ENCODE results near the gene SYMPK. TPM values are rescaled to one million over a fixed set of nuclear protein-coding genes. Genes with fewer than 3 reads are reported as not detected.

SYMPK gene
- total RNA-seq, 3 donors from 2014 or later, result 61.1 to 67.4 (median 65.9) TPM

GRCh38 chr19:45860359-45861259, 2.3 kb downstream of the SYMPK start:
- peaks cover 23% of the 10 kb centered on the region for H3K4me1 ChIP-seq (ENCODE audit: low read depth)
- TF ChIP-seq CTCF (IDR thresholded peaks at IDR 0.05), result no peak
- ATAC-seq (no peak), DNase-seq (peak in 2 of 3 donors; percentile 20 to 22)
- H3K4me3 ChIP-seq, result no peak overlapping the region
- no peaks in the 10 kb centered on the region for H3K9me3 ChIP-seq
- H3K36me3 ChIP-seq (ENCODE audit: low read depth), result no peaks in the 10 kb centered on the region
- intact Hi-C loops (cut with DNase I, micrococcal nuclease), result no loop called here

GRCh38 chr19:45854167-45854778, 8.7 kb downstream of the SYMPK start:
- Histone ChIP-seq H3K9me3 (no peaks in the 10 kb centered on the region), H3K36me3 (ENCODE audit: low read depth) (no peaks in the 10 kb centered on the region), H3K4me3 (no peak overlapping the region), H3K4me1 (ENCODE audit: low read depth) (no peaks in the 10 kb centered on the region)
- TF ChIP-seq CTCF (IDR thresholded peaks at IDR 0.05), result no peak
- intact Hi-C loops (cut with DNase I, micrococcal nuclease), result no loop called here
- no peak for ATAC-seq
- peak in 1 of 3 donors; percentile 12 for DNase-seq

- intact Hi-C loops (cut with DNase I, micrococcal nuclease), result no loop called here
- Histone ChIP-seq H3K36me3 (ENCODE audit: low read depth) (no peaks in the 10 kb centered on the region), H3K4me1 (ENCODE audit: low read depth) (no peaks in the 10 kb centered on the region), H3K4me3 (no peak overlapping the region), H3K9me3 (no peaks in the 10 kb centered on the region)
- no peak for ATAC-seq
- TF ChIP-seq CTCF (IDR thresholded peaks at IDR 0.05), result no peak
- DNase-seq, result peak in 1 of 3 donors; percentile 11
Observed at GRCh38 chr19:45852983-45853382, 10.0 kb downstream of the SYMPK start.

- ATAC-seq (no peak), DNase-seq (no peak)
- Histone ChIP-seq H3K36me3 (ENCODE audit: low read depth) (no peaks in the 10 kb centered on the region), H3K9me3 (no peaks in the 10 kb centered on the region), H3K4me1 (ENCODE audit: low read depth) (no peaks in the 10 kb centered on the region), H3K4me3 (no peak overlapping the region)
- TF ChIP-seq CTCF (IDR thresholded peaks at IDR 0.05), result no peak
- intact Hi-C loops (cut with DNase I, micrococcal nuclease), result no loop called here
Observed at GRCh38 chr19:45852145-45852750, 10.7 kb downstream of the SYMPK start.

- ATAC-seq (no peak), DNase-seq (no peak)
- no peaks in the 10 kb centered on the region for H3K36me3 ChIP-seq (ENCODE audit: low read depth)
Observed at GRCh38 chr19:45848922-45849321, 14.0 kb downstream of the SYMPK start.

More at GRCh38 chr19:45848922-45849321, 14.0 kb downstream of the SYMPK start:
- Histone ChIP-seq H3K9me3 (no peaks in the 10 kb centered on the region), H3K4me1 (ENCODE audit: low read depth) (no peaks in the 10 kb centered on the region), H3K4me3 (no peak overlapping the region)
- intact Hi-C loops (cut with DNase I, micrococcal nuclease), result no loop called here
- no peak for TF ChIP-seq CTCF (IDR thresholded peaks at IDR 0.05)

All from mucosa of descending colon (tissue), 3 donors.